Non-pigmented ciliary epithelial cell (primary cell): ENCODE measurements around the gene PKD1.
"Not testable (repeated sequence)": the region's sequence is repeated elsewhere in the genome, so short reads cannot be mapped to it uniquely, and the experiment has no call there.

Source experiments
- DNase-seq: peaks from one replicate; pipeline ENCODE4 v3.0.0-alpha.2; 2010; ENCODE audit warnings: low read depth

PKD1 gene

GRCh38 chr16:2107121-2107790 lies 28.4 kb downstream of the PKD1 start:
- DNase-seq = peak; percentile 26

GRCh38 chr16:2106211-2106610 lies 29.5 kb downstream of the PKD1 start:
- not testable (repeated sequence) for DNase-seq

- DNase-seq = not testable (repeated sequence)
These were observed 29.9 kb downstream of the PKD1 start for GRCh38 chr16:2105769-2106168.

- DNase-seq = not testable (repeated sequence)
These were observed 30.4 kb downstream of the PKD1 start for GRCh38 chr16:2105291-2105690.

- DNase-seq = not testable (repeated sequence)
These were observed 31.2 kb downstream of the PKD1 start for GRCh38 chr16:2104464-2104863.

- no peak for DNase-seq
These were observed 33.2 kb downstream of the PKD1 start for GRCh38 chr16:2102471-2102870.

- DNase-seq = not testable (repeated sequence)
These were observed 34.1 kb downstream of the PKD1 start for GRCh38 chr16:2101581-2101980.

GRCh38 chr16:2097689-2098088 lies 38.0 kb downstream of the PKD1 start:
- not testable (repeated sequence) for DNase-seq

- DNase-seq = no peak
These were observed 38.7 kb downstream of the PKD1 start for GRCh38 chr16:2096853-2097595.

- no peak for DNase-seq
These were observed 39.6 kb downstream of the PKD1 start for GRCh38 chr16:2095918-2096582.

GRCh38 chr16:2095315-2095853 lies 40.3 kb downstream of the PKD1 start:
- no peak for DNase-seq

- DNase-seq = no peak
These were observed 41.9 kb downstream of the PKD1 start for GRCh38 chr16:2093793-2094192.

GRCh38 chr16:2092866-2093265 lies 42.8 kb downstream of the PKD1 start:
- no peak for DNase-seq

- no peak for DNase-seq
These were observed 43.5 kb downstream of the PKD1 start for GRCh38 chr16:2092256-2092620.

- DNase-seq = no peak
These were observed 44.0 kb downstream of the PKD1 start for GRCh38 chr16:2091547-2092255.

GRCh38 chr16:2090777-2091546 lies 44.7 kb downstream of the PKD1 start:
- DNase-seq = no peak

- no peak for DNase-seq
These were observed 45.3 kb downstream of the PKD1 start for GRCh38 chr16:2090481-2090776.

GRCh38 chr16:2089706-2090480 lies 45.8 kb downstream of the PKD1 start:
- no peak for DNase-seq

- no peak for DNase-seq
These were observed 46.8 kb downstream of the PKD1 start for GRCh38 chr16:2088759-2089358.
